ENCODE results near the gene FANCG. TPM values are rescaled to one million over a fixed set of nuclear protein-coding genes. Genes with fewer than 3 reads are reported as not detected.

FANCG gene
- total and polyA plus RNA-seq, 7 donors: 1.6 to 6.0 (median 4.2) TPM

DNA sequence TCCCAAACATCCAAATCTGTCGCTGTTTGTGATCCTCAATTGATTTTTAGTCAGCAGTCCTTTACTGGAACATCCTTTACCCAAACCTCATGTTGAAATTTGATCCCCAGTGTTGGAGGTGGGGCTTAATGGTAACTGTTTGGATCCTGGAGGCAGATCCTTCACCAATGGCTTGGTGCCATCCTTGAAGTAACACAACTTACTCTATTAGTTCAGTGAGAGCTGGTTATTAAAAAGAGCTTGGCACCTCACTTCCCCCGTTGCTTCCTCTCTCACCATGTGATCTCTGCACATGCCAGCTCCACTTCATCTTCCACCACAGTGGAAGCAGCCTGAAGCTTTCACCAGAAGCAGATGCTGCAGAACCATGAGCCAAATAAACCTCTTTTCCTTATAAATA, 49.9 kb downstream of the FANCG start:
- ATAC-seq (peak in 3 of 4 donors; percentile 12 to 23 (median 18)), DNase-seq (no peak)
- intact Hi-C loops (cut with DNase I): no loop called here
- Histone ChIP-seq H3K4me1 (peaks cover 22% of the 10 kb centered on the region), H3K9me3 (no peaks in the 10 kb centered on the region), H3K27ac (peak overlapping the region; percentile 42), H3K4me3 (no peak overlapping the region), H3K36me3 (ENCODE audit: insufficient read depth in 1 of 2, low read depth in 1 of 2) (peaks cover 4 to 61% of the 10 kb centered on the region in 2 donors), H3K27me3 (ENCODE audit: insufficient read depth in 3 of 3, low read length in 2 of 3) (no peaks in the 10 kb centered on the region)
- TF ChIP-seq, protein P1, sequence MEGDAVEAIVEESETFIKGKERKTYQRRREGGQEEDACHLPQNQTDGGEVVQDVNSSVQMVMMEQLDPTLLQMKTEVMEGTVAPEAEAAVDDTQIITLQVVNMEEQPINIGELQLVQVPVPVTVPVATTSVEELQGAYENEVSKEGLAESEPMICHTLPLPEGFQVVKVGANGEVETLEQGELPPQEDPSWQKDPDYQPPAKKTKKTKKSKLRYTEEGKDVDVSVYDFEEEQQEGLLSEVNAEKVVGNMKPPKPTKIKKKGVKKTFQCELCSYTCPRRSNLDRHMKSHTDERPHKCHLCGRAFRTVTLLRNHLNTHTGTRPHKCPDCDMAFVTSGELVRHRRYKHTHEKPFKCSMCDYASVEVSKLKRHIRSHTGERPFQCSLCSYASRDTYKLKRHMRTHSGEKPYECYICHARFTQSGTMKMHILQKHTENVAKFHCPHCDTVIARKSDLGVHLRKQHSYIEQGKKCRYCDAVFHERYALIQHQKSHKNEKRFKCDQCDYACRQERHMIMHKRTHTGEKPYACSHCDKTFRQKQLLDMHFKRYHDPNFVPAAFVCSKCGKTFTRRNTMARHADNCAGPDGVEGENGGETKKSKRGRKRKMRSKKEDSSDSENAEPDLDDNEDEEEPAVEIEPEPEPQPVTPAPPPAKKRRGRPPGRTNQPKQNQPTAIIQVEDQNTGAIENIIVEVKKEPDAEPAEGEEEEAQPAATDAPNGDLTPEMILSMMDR (IDR thresholded peaks at IDR 0.05): no peak
- WGBS, 3 donors: 53 to 75% (median 65%) methylated on average over 2 of the region's 2 CpGs

DNA sequence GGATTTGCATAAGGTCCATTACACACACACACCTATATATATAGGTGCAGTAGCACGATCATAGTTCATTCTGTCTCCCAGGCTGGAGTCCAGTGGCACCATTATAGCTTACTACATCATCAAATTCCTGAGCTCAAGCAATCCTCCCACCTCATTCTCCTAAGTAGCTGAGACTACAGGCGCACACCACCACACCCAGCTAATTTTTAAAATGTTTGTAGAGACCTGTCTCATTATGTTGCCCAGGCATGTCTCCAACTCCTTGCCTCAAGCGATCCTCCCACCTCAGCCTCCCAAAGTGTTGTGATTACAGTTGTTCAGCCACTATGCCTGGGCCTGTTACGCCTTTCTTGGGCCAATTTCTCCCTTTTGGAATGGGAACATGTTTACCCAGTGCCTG, 50.5 kb downstream of the FANCG start:
- peak overlapping the region; percentile 42 for H3K27ac ChIP-seq
- no peak for DNase-seq
- H3K4me1 ChIP-seq: peaks cover 22% of the 10 kb centered on the region
- ATAC-seq: peak in 2 of 4 donors; percentile 35 to 36
- WGBS, 3 donors: 61 to 88% (median 69%) methylated on average over 4 of the region's 4 CpGs
- peaks cover 4 to 63% of the 10 kb centered on the region in 2 donors for H3K36me3 ChIP-seq (ENCODE audit: insufficient read depth in 1 of 2, low read depth in 1 of 2)
- H3K4me3 ChIP-seq: no peak overlapping the region
- no peaks in the 10 kb centered on the region for H3K27me3 ChIP-seq (ENCODE audit: insufficient read depth in 3 of 3, low read length in 2 of 3)
- intact Hi-C loops (cut with DNase I): no loop called here
- no peaks in the 10 kb centered on the region for H3K9me3 ChIP-seq
- TF ChIP-seq, protein P1 (IDR thresholded peaks at IDR 0.05): no peak

DNA sequence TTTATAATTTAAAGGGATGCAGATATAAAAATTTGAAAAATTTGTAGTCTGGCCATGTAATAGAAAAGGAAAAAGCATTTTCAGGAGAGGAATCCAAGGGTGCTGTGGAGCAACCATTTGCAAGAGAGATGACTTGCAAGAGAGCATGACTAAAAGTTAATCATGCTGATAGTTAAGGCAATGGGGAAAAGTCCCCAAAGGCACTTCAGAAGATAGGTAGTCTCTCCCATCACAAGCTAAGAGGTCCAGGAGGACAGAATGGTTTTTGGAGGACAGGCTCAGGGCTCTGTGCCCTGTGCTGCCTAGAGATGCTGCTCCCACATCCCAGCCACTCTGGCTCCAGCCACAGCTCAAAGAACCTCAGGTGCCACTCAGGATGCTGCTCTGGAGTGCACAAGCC, 51.4 kb downstream of the FANCG start:
- intact Hi-C loops (cut with DNase I): no loop called here
- Histone ChIP-seq H3K4me1 (peaks cover 22% of the 10 kb centered on the region), H3K36me3 (ENCODE audit: insufficient read depth in 1 of 2, low read depth in 1 of 2) (peaks cover 4 to 63% of the 10 kb centered on the region in 2 donors), H3K27ac (no peak overlapping the region), H3K27me3 (ENCODE audit: insufficient read depth in 3 of 3, low read length in 2 of 3) (no peaks in the 10 kb centered on the region), H3K9me3 (no peaks in the 10 kb centered on the region), H3K4me3 (no peak overlapping the region)
- DNase-seq: no peak
- TF ChIP-seq, protein P1 (IDR thresholded peaks at IDR 0.05): no peak
- peak in 2 of 4 donors; percentile 4 to 13 for ATAC-seq

DNA sequence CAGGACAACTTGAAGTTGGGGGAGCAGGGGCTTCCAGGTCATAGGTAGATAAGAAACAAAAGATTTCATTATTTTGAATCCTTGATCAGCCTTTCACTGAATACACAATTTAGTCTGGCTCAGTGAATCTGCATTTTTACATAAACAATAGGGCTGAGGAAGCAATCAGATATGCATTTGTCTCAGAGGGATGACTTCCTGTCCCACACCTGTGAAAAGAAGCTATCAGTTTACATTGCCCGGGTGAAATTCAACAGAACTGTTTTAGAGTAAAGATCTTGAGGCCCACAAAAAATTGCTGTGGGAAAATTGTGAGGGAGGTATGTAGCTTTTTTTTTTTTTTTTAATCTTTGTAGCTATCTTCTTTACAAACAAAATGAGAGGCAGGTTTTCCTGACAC, 51.9 kb downstream of the FANCG start:
- peaks cover 1 to 61% of the 10 kb centered on the region in 2 donors for H3K36me3 ChIP-seq (ENCODE audit: insufficient read depth in 1 of 2, low read depth in 1 of 2)
- intact Hi-C loops (cut with DNase I): no loop called here
- no peak for DNase-seq
- ATAC-seq: no peak
- H3K27ac ChIP-seq: peak overlapping the region; percentile 34
- H3K9me3 ChIP-seq: no peaks in the 10 kb centered on the region
- H3K4me1 ChIP-seq: peaks cover 22% of the 10 kb centered on the region
- no peaks in the 10 kb centered on the region for H3K27me3 ChIP-seq (ENCODE audit: insufficient read depth in 3 of 3, low read length in 2 of 3)
- WGBS, 3 donors: 5 to 15% (median 6%) methylated on average over 1 of the region's 1 CpG
- TF ChIP-seq, protein P1 (IDR thresholded peaks at IDR 0.05): no peak
- H3K4me3 ChIP-seq: no peak overlapping the region

DNA sequence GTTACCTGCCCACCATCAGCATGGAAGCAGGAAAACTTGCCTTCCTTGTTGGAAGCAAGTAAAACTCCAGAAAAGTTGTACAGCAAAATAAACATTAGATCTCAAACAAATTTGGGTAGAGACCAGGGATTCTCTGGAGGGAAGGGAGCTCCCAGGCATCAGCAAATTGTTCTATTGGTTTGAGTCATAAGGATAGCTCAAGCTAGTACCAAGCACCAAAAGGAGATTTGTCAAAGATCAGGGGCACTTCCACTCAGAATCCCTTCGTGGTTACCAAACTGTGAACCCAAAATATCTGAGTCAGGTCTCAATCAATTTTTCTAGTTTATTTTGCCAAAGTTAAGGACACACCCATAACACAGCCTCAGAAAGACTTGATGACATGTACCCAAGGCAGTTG, 52.4 kb downstream of the FANCG start:
- peak overlapping the region; percentile 64 for H3K27ac ChIP-seq
- no peaks in the 10 kb centered on the region for H3K9me3 ChIP-seq
- peaks cover 0 to 61% of the 10 kb centered on the region in 2 donors for H3K36me3 ChIP-seq (ENCODE audit: insufficient read depth in 1 of 2, low read depth in 1 of 2)
- H3K27me3 ChIP-seq (ENCODE audit: insufficient read depth in 3 of 3, low read length in 2 of 3): no peaks in the 10 kb centered on the region
- WGBS, 3 donors: 63 to 74% (median 73%) methylated on average over 1 of the region's 1 CpG
- ATAC-seq: no peak
- DNase-seq: no peak
- TF ChIP-seq, protein P1 (IDR thresholded peaks at IDR 0.05): no peak
- H3K4me3 ChIP-seq: no peak overlapping the region
- intact Hi-C loops (cut with DNase I): no loop called here
- H3K4me1 ChIP-seq: peaks cover 22% of the 10 kb centered on the region
